ENCODE measurements around the gene LRRC23.

DNA sequence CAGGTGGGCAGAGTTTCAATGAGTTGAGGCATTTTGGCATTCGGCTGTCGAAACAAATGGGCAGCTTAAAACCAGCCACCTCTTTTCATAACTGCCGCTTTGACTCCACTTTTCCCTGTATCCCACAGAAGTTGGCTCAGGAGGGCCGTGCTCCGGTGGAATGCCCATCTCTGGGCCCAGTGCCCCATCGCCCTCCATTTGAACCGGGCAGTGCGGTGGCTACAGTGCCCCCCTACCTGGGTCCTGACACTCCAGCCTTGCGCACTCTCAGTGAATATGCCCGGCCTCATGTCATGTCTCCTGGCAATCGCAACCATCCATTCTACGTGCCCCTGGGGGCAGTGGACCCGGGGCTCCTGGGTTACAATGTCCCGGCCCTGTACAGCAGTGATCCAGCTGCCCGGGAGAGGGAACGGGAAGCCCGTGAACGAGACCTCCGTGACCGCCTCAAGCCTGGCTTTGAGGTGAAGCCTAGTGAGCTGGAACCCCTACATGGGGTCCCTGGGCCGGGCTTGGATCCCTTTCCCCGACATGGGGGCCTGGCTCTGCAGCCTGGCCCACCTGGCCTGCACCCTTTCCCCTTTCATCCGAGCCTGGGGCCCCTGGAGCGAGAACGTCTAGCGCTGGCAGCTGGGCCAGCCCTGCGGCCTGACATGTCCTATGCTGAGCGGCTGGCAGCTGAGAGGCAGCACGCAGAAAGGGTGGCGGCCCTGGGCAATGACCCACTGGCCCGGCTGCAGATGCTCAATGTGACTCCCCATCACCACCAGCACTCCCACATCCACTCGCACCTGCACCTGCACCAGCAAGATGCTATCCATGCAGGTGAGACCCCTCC is 34.0 kb downstream of the LRRC23 start:
- TF ChIP-seq, protein P1, sequence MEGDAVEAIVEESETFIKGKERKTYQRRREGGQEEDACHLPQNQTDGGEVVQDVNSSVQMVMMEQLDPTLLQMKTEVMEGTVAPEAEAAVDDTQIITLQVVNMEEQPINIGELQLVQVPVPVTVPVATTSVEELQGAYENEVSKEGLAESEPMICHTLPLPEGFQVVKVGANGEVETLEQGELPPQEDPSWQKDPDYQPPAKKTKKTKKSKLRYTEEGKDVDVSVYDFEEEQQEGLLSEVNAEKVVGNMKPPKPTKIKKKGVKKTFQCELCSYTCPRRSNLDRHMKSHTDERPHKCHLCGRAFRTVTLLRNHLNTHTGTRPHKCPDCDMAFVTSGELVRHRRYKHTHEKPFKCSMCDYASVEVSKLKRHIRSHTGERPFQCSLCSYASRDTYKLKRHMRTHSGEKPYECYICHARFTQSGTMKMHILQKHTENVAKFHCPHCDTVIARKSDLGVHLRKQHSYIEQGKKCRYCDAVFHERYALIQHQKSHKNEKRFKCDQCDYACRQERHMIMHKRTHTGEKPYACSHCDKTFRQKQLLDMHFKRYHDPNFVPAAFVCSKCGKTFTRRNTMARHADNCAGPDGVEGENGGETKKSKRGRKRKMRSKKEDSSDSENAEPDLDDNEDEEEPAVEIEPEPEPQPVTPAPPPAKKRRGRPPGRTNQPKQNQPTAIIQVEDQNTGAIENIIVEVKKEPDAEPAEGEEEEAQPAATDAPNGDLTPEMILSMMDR (IDR thresholded peaks at IDR 0.05): no peak
- no peak for TF ChIP-seq POLR2A (IDR thresholded peaks at IDR 0.05)
